HG03095 (cell line): Measurements from ENCODE around the gene CLUH.
A peak's percentile ranks its signal among the peaks of the same experiment; 100 is the strongest.

Experiments used
- ATAC-seq: cut with Tn5 transposase; IDR thresholded peaks from one replicate; pipeline ENCODE4 v1.9.1; 2021; ENCODE audit warnings: moderate library complexity; ENCODE audit not compliant: unreplicated experiment

The CLUH gene

GRCh38 chr17:2722611-2723010 lies 11.0 kb upstream of the CLUH start:
- no peak for ATAC-seq

- no peak for ATAC-seq
Observed at GRCh38 chr17:2721603-2722002, 10.0 kb upstream of the CLUH start.

- ATAC-seq: no peak
Observed at GRCh38 chr17:2719861-2720260, 8.3 kb upstream of the CLUH start.

- no peak for ATAC-seq
Observed at GRCh38 chr17:2718150-2718938, 6.8 kb upstream of the CLUH start.

- ATAC-seq: no peak
Observed at GRCh38 chr17:2716649-2717048, 5.1 kb upstream of the CLUH start.

GRCh38 chr17:2713881-2714280 lies 2.3 kb upstream of the CLUH start:
- no peak for ATAC-seq

GRCh38 chr17:2712300-2713043 lies 908 bp upstream of the CLUH start:
- no peak for ATAC-seq

- ATAC-seq: no peak
Observed at GRCh38 chr17:2710803-2711607, 559 bp downstream of the CLUH start.

- no peak for ATAC-seq
Observed at GRCh38 chr17:2710071-2710802, 1.3 kb downstream of the CLUH start.

GRCh38 chr17:2709183-2709661 lies 2.3 kb downstream of the CLUH start:
- ATAC-seq: peak; percentile 35

GRCh38 chr17:2708585-2709182 lies 2.9 kb downstream of the CLUH start:
- no peak for ATAC-seq

- no peak for ATAC-seq
Observed at GRCh38 chr17:2707721-2708584, 3.6 kb downstream of the CLUH start.

GRCh38 chr17:2706911-2707510 lies 4.6 kb downstream of the CLUH start:
- ATAC-seq: no peak

- ATAC-seq: no peak
Observed at GRCh38 chr17:2705888-2706795, 5.4 kb downstream of the CLUH start.

GRCh38 chr17:2705263-2705662 lies 6.3 kb downstream of the CLUH start:
- ATAC-seq: no peak

- ATAC-seq: no peak
Observed at GRCh38 chr17:2704890-2705248, 6.7 kb downstream of the CLUH start.

- ATAC-seq: no peak
Observed at GRCh38 chr17:2704031-2704889, 7.3 kb downstream of the CLUH start.
